RWPE1 (cell line): ENCODE measurements around the gene SLC25A12.

Experiments
- CTCF ChIA-PET: fragments of 350-600 bp; sonication (Branson Sonifier 250); formaldehyde crosslinking; extraction: SDS; loops from one replicate; lab custom pipeline; 2021; lab: Yijun Ruan, JAX
- POLR2A ChIA-PET: fragments of 400-600 bp; formaldehyde crosslinking; extraction: SDS; loops from one replicate; lab custom pipeline; 2020; ENCODE audit warnings: antibody characterized with exemption; ENCODE audit not compliant: low non-redundant PET; lab: Yijun Ruan, JAX
- DNase-seq: peaks from one replicate; pipeline ENCODE4 v3.0.0; 2012; ENCODE audit warnings: low spot score
- H3K27ac ChIP-seq: fragments of 450-650 bp; 2 replicates; pipeline ENCODE4 v1.5.1; 2017
- CTCF ChIP-seq: fragments of 450-650 bp; conservative IDR thresholded peaks from 2 replicates; pipeline ENCODE4 v1.5.1; 2017; ENCODE audit warnings: low read depth, mild to moderate bottlenecking

SLC25A12 gene

GRCh38 chr2:171924170-171924942, 30.3 kb upstream of the SLC25A12 start:
- POLR2A ChIA-PET = interaction anchor here (0.7 kb wide), 1 partner anchor 863 kb away, joined by 5 read pairs; no protein-coding TSS in a partner anchor
- H3K27ac ChIP-seq = no peak overlapping the region
- no peak for DNase-seq
- CTCF ChIA-PET = interaction anchor here (0.5 to 0.6 kb wide), 2 partner anchors 159 to 203 kb away, joined by 3 read pairs; no protein-coding TSS in a partner anchor
- no peak for TF ChIP-seq CTCF

- POLR2A ChIA-PET = interaction anchor here (0.7 kb wide), 1 partner anchor 74 kb away, joined by 4 read pairs; no protein-coding TSS in a partner anchor
- H3K27ac ChIP-seq = peak overlapping the region; percentile 95
- no peak for TF ChIP-seq CTCF
- no peak for DNase-seq
- CTCF ChIA-PET = interaction anchor here (0.6 to 0.7 kb wide), 3 partner anchors 9 to 212 kb away, joined by 3 to 4 read pairs (median 3); no protein-coding TSS in a partner anchor
Measured at GRCh38 chr2:171923206-171923605, 29.2 kb upstream of the SLC25A12 start.

- POLR2A ChIA-PET = interaction anchor here (0.6 to 0.8 kb wide), 3 partner anchors 10 to 234 kb away, joined by 3 to 4 read pairs (median 4); no protein-coding TSS in a partner anchor
- CTCF ChIA-PET = interaction anchor here (0.6 kb wide), 3 partner anchors 89 to 134 kb away, joined by 3 read pairs; no protein-coding TSS in a partner anchor
- H3K27ac ChIP-seq = peak within 1 kb of the TSS; percentile 95
- DNase-seq = peak; percentile 97
- TF ChIP-seq CTCF = no peak
Measured at GRCh38 chr2:171922230-171923022, 28.4 kb upstream of the SLC25A12 start, which contains the start of gene HAT1. HAT1 (plus strand) TSS chr2:171922461; CDS start chr2:171922501, 40 bp downstream.

- ChIA-PET CTCF (no interaction called here), POLR2A (interaction anchor here (0.6 to 0.8 kb wide), 2 partner anchors 9 to 234 kb away, joined by 3 to 4 read pairs; no protein-coding TSS in a partner anchor)
- peak overlapping the region; percentile 95 for H3K27ac ChIP-seq
- TF ChIP-seq CTCF = no peak
- DNase-seq = no peak
Measured at GRCh38 chr2:171921970-171922229, 27.9 kb upstream of the SLC25A12 start.

GRCh38 chr2:171919453-171919852, 25.4 kb upstream of the SLC25A12 start:
- no peak overlapping the region for H3K27ac ChIP-seq
- ChIA-PET CTCF (no interaction called here), POLR2A (no interaction called here)
- DNase-seq = no peak
- TF ChIP-seq CTCF = no peak

- POLR2A ChIA-PET = interaction anchor here (1.6 kb wide), 1 partner anchor 9 kb away, joined by 4 read pairs; the partner anchor contains the start of gene HAT1
- CTCF ChIA-PET = no interaction called here
- H3K27ac ChIP-seq = no peak overlapping the region
- no peak for DNase-seq
- no peak for TF ChIP-seq CTCF
Measured at GRCh38 chr2:171913517-171913916, 19.5 kb upstream of the SLC25A12 start.
